ELF-1 (cell line): Measurements from ENCODE around the gene RMND5B.
A peak's percentile ranks its signal among the peaks of the same experiment; 100 is the strongest.
"Not testable (repeated sequence)": the region's sequence is repeated elsewhere in the genome, so short reads cannot be mapped to it uniquely, and the experiment has no call there.

Experiments
- DNase-seq: peaks from one replicate; pipeline ENCODE4 v3.0.0-alpha.2; 2016; ENCODE audit warnings: low read depth, low spot score

RMND5B gene

GRCh38 chr5:178130576-178131445 lies at the start of gene RMND5B:
Gene RMND5B, plus strand, starts transcription at chr5:178131014. Its CDS starts 7,106 bp downstream, at chr5:178138120.
- DNase-seq = peak; percentile 90

GRCh38 chr5:178081571-178082243 lies 49.1 kb upstream of the RMND5B start:
- peak; percentile 84 for DNase-seq

- peak; percentile 53 for DNase-seq
Observed at GRCh38 chr5:178083922-178084321, 46.9 kb upstream of the RMND5B start.

GRCh38 chr5:178085316-178085715 lies 45.5 kb upstream of the RMND5B start:
- no peak for DNase-seq

- peak; percentile 78 for DNase-seq
Observed at GRCh38 chr5:178086266-178086665, 44.5 kb upstream of the RMND5B start.

GRCh38 chr5:178087199-178087598 lies 43.6 kb upstream of the RMND5B start:
- not testable (repeated sequence) for DNase-seq

GRCh38 chr5:178090856-178091255 lies 40.0 kb upstream of the RMND5B start:
- DNase-seq = no peak

GRCh38 chr5:178093134-178093533 lies 37.7 kb upstream of the RMND5B start:
- DNase-seq = no peak

GRCh38 chr5:178094345-178094744 lies 36.5 kb upstream of the RMND5B start:
- DNase-seq = no peak

GRCh38 chr5:178098685-178099084 lies 32.1 kb upstream of the RMND5B start:
- no peak for DNase-seq

- DNase-seq = peak; percentile 10
Observed at GRCh38 chr5:178103612-178104011, 27.2 kb upstream of the RMND5B start.

- no peak for DNase-seq
Observed at GRCh38 chr5:178104492-178104891, 26.3 kb upstream of the RMND5B start.

- no peak for DNase-seq
Observed at GRCh38 chr5:178106086-178106485, 24.7 kb upstream of the RMND5B start.

- no peak for DNase-seq
Observed at GRCh38 chr5:178106556-178107239, 24.1 kb upstream of the RMND5B start.

- peak; percentile 56 for DNase-seq
Observed at GRCh38 chr5:178107756-178108310, 23.0 kb upstream of the RMND5B start.

- DNase-seq = peak; percentile 48
Observed at GRCh38 chr5:178108446-178108845, 22.4 kb upstream of the RMND5B start.

GRCh38 chr5:178108966-178109365 lies 21.8 kb upstream of the RMND5B start:
- DNase-seq = no peak

GRCh38 chr5:178110511-178110910 lies 20.3 kb upstream of the RMND5B start:
- DNase-seq = no peak

- DNase-seq = no peak
Observed at GRCh38 chr5:178111925-178112324, 18.9 kb upstream of the RMND5B start.

GRCh38 chr5:178112545-178112944 lies 18.3 kb upstream of the RMND5B start:
- no peak for DNase-seq

- peak; percentile 88 for DNase-seq
Observed at GRCh38 chr5:178113141-178113787, 17.6 kb upstream of the RMND5B start, which contains the start of gene N4BP3. Gene N4BP3, plus strand, starts transcription at chr5:178113532. Its CDS starts 6,052 bp downstream, at chr5:178119584.
